HepG2 (cell line): ENCODE results near the gene PDGFD. TPM values are rescaled to one million over a fixed set of nuclear protein-coding genes. Genes with fewer than 3 reads are reported as not detected.
A peak's percentile ranks its signal among the peaks of the same experiment; 100 is the strongest.

ENCODE experiments used
- HMGA1 ChIP-seq: sonication (generic); formaldehyde crosslinking; conservative IDR thresholded peaks from 2 replicates; pipeline ENCODE4 v1.4.0; 2020; ENCODE audit warnings: missing genetic modification reagents
- HNRNPK ChIP-seq: fragments of 200-400 bp; formaldehyde crosslinking; IDR thresholded peaks from 2 replicates; pipeline ENCODE4 v1.6.1; 2018; ENCODE audit warnings: low read length, low read depth, moderate library complexity, mild to moderate bottlenecking; ENCODE audit not compliant: poor library complexity, severe bottlenecking
- IKZF4 ChIP-seq: sonication (generic); formaldehyde crosslinking; IDR thresholded peaks from 2 replicates; pipeline ENCODE4 v1.5.1; 2020; ENCODE audit warnings: borderline replicate concordance, mild to moderate bottlenecking, low read depth, missing genetic modification reagents; ENCODE audit errors: not compliant biosample characterization
- KLF6 ChIP-seq: IDR thresholded peaks from 2 replicates; pipeline ENCODE4 v1.8.0; 2016; ENCODE audit warnings: missing biosample characterization, missing genetic modification reagents
- NCOR1 ChIP-seq: fragments of 200-600 bp; sonication (generic); IDR thresholded peaks from 2 replicates; pipeline ENCODE4 v1.7.0; 2017; ENCODE audit warnings: antibody characterized with exemption, low read length, borderline replicate concordance
- NFYB ChIP-seq: sonication (generic); formaldehyde crosslinking; IDR thresholded peaks from 2 replicates; pipeline ENCODE4 v1.4.0; 2020; ENCODE audit warnings: missing genetic modification reagents
- PITX1 ChIP-seq: sonication (generic); formaldehyde crosslinking; IDR thresholded peaks from 2 replicates; pipeline ENCODE4 v1.5.1; 2020; ENCODE audit warnings: mild to moderate bottlenecking, missing genetic modification reagents
- SOX5 ChIP-seq: IDR thresholded peaks from 2 replicates; pipeline ENCODE4 v1.6.1; 2016; ENCODE audit warnings: borderline replicate concordance
- SP2 ChIP-seq: sonication (generic); formaldehyde crosslinking; IDR thresholded peaks from 2 replicates; pipeline ENCODE4 v1.5.1; 2020; ENCODE audit warnings: mild to moderate bottlenecking, missing genetic modification reagents
- TCF7 ChIP-seq: sonication (generic); IDR thresholded peaks from 2 replicates; pipeline ENCODE4 v1.6.1; 2016; ENCODE audit warnings: antibody characterized with exemption, low read depth
- ZFP1 ChIP-seq: IDR thresholded peaks from 2 replicates; pipeline ENCODE4 v1.6.1; 2016
- ZFY ChIP-seq: sonication (generic); formaldehyde crosslinking; IDR thresholded peaks from 2 replicates; pipeline ENCODE4 v1.4.0; 2020; ENCODE audit warnings: missing genetic modification reagents
- ZKSCAN5 ChIP-seq: sonication (generic); formaldehyde crosslinking; IDR thresholded peaks from 2 replicates; pipeline ENCODE4 v1.5.1; 2020; ENCODE audit warnings: mild to moderate bottlenecking, missing genetic modification reagents
- ZNF256 ChIP-seq: sonication (generic); formaldehyde crosslinking; conservative IDR thresholded peaks from 2 replicates; pipeline ENCODE4 v1.4.0; 2020; ENCODE audit warnings: missing genetic modification reagents
- ZNF260 ChIP-seq: sonication (generic); formaldehyde crosslinking; IDR thresholded peaks from 2 replicates; pipeline ENCODE4 v1.4.0; 2020; ENCODE audit warnings: missing genetic modification reagents, low read depth, mild to moderate bottlenecking, borderline replicate concordance
- ZNF446 ChIP-seq: sonication (generic); formaldehyde crosslinking; IDR thresholded peaks from 2 replicates; pipeline ENCODE4 v1.5.0; 2020; ENCODE audit warnings: mild to moderate bottlenecking, missing genetic modification reagents
- ZNF547 ChIP-seq: sonication (generic); formaldehyde crosslinking; IDR thresholded peaks from 2 replicates; pipeline ENCODE4 v1.5.1; 2020; ENCODE audit warnings: mild to moderate bottlenecking, missing genetic modification reagents
- ZNF850 ChIP-seq: sonication (generic); formaldehyde crosslinking; conservative IDR thresholded peaks from 2 replicates; pipeline ENCODE4 v1.9.0; 2021; ENCODE audit warnings: mild to moderate bottlenecking, missing genetic modification reagents
- polyA plus RNA-seq, 8 experiments: library from polyadenylated mRNA; depleted of rRNA in 3 of 8; stranded (reverse) in 7 of 8; unstranded in 1 of 8; fragments of >200 nt; fragmentation: Illumina TruSeq in 4 of 8; extraction: Trizol in 4 of 8; gene quantifications; 2 replicates each; pipeline versions ENCODE4 v1.2.1 to v1.2.3, GENCODE V29; 2011 to 2016; ENCODE audit warnings: low read depth in 4 of 8, missing spikeins in 1 of 8, mixed read lengths in 1 of 8; ENCODE audit not compliant: insufficient read depth in 1 of 8
- total RNA-seq, 5 experiments: library from RNA; depleted of rRNA; stranded (reverse); fragments of >200 nt; fragmentation: Illumina TruSeq; extraction: Trizol; gene quantifications; 2 replicates each; pipeline ENCODE4 v1.2.3, GENCODE V29; 2016; ENCODE audit warnings: low read depth in 1 of 5
- TF ChIP-seq, protein P1 (sequence below): sonication (generic); formaldehyde crosslinking; IDR thresholded peaks from 2 replicates; pipeline ENCODE4 v1.5.0; 2020; ENCODE audit warnings: mild to moderate bottlenecking, missing genetic modification reagents, borderline replicate concordance
- TF ChIP-seq, protein P2 (sequence below): sonication (generic); formaldehyde crosslinking; IDR thresholded peaks from 2 replicates; pipeline ENCODE4 v1.5.1; 2020; ENCODE audit warnings: missing genetic modification reagents, mild to moderate bottlenecking, borderline replicate concordance
- TF ChIP-seq, protein P3 (sequence below): sonication (generic); formaldehyde crosslinking; IDR thresholded peaks from 2 replicates; pipeline ENCODE4 v1.5.0; 2020; ENCODE audit warnings: mild to moderate bottlenecking, missing genetic modification reagents, borderline replicate concordance

PDGFD gene
- total and polyA plus RNA-seq, 2 of the 13 experiments (the other 11 are each of a cell fraction or from before 2014, with no cell fraction given): 0.09 to 0.29 TPM

DNA sequence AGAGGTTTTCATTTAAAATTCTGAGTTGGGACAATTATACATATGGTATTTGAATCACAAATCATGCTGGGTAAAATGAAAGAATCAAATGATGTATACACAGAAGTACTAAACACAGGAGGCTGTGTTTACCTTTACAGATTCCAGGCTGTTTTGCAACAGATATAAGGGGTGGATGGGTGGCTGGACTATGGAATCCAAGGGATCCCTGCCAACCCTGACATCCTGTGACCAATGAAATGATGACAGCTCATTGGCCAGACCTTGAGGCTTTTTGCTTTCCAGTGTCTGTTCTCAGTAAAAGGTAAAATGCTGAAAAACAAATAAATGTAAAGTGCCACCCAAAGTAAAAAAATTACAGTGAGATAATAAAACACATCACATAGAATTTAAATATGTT lies 130.8 kb downstream of the PDGFD start (continued):
- TF ChIP-seq, protein P1, sequence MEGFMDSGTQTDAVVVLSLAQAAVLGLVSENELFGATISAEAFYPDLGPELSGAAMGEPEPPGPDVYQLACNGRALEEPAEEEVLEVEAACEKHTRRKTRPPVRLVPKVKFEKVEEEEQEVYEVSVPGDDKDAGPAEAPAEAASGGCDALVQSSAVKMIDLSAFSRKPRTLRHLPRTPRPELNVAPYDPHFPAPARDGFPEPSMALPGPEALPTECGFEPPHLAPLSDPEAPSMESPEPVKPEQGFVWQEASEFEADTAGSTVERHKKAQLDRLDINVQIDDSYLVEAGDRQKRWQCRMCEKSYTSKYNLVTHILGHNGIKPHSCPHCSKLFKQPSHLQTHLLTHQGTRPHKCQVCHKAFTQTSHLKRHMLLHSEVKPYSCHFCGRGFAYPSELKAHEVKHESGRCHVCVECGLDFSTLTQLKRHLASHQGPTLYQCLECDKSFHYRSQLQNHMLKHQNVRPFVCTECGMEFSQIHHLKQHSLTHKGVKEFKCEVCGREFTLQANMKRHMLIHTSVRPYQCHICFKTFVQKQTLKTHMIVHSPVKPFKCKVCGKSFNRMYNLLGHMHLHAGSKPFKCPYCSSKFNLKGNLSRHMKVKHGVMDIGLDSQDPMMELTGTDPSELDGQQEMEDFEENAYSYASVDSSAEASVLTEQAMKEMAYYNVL (CRISPR knock-in tag): no peak
- TF ChIP-seq ZNF446 (no peak), ZNF850 (no peak), ZNF260 (CRISPR knock-in tag) (no peak), ZNF547 (CRISPR knock-in tag) (no peak), ZFP1 (CRISPR knock-in tag) (no peak), SP2 (CRISPR knock-in tag) (no peak), SOX5 (CRISPR knock-in tag) (peak; percentile 20; the same call in 1 of the 2 replicates), ZFY (CRISPR knock-in tag) (no peak), TCF7 (no peak), HMGA1 (no peak), ZNF256 (CRISPR knock-in tag) (no peak), NFYB (CRISPR knock-in tag) (no peak), ZKSCAN5 (CRISPR knock-in tag) (no peak), PITX1 (CRISPR knock-in tag) (no peak), IKZF4 (CRISPR knock-in tag) (no peak), HNRNPK (no peak), NCOR1 (no peak), KLF6 (CRISPR knock-in tag) (no peak)
- TF ChIP-seq, protein P2, sequence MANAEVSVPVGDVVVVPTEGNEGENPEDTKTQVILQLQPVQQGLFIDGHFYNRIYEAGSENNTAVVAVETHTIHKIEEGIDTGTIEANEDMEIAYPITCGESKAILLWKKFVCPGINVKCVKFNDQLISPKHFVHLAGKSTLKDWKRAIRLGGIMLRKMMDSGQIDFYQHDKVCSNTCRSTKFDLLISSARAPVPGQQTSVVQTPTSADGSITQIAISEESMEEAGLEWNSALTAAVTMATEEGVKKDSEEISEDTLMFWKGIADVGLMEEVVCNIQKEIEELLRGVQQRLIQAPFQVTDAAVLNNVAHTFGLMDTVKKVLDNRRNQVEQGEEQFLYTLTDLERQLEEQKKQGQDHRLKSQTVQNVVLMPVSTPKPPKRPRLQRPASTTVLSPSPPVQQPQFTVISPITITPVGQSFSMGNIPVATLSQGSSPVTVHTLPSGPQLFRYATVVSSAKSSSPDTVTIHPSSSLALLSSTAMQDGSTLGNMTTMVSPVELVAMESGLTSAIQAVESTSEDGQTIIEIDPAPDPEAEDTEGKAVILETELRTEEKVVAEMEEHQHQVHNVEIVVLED: no peak
- TF ChIP-seq, protein P3, sequence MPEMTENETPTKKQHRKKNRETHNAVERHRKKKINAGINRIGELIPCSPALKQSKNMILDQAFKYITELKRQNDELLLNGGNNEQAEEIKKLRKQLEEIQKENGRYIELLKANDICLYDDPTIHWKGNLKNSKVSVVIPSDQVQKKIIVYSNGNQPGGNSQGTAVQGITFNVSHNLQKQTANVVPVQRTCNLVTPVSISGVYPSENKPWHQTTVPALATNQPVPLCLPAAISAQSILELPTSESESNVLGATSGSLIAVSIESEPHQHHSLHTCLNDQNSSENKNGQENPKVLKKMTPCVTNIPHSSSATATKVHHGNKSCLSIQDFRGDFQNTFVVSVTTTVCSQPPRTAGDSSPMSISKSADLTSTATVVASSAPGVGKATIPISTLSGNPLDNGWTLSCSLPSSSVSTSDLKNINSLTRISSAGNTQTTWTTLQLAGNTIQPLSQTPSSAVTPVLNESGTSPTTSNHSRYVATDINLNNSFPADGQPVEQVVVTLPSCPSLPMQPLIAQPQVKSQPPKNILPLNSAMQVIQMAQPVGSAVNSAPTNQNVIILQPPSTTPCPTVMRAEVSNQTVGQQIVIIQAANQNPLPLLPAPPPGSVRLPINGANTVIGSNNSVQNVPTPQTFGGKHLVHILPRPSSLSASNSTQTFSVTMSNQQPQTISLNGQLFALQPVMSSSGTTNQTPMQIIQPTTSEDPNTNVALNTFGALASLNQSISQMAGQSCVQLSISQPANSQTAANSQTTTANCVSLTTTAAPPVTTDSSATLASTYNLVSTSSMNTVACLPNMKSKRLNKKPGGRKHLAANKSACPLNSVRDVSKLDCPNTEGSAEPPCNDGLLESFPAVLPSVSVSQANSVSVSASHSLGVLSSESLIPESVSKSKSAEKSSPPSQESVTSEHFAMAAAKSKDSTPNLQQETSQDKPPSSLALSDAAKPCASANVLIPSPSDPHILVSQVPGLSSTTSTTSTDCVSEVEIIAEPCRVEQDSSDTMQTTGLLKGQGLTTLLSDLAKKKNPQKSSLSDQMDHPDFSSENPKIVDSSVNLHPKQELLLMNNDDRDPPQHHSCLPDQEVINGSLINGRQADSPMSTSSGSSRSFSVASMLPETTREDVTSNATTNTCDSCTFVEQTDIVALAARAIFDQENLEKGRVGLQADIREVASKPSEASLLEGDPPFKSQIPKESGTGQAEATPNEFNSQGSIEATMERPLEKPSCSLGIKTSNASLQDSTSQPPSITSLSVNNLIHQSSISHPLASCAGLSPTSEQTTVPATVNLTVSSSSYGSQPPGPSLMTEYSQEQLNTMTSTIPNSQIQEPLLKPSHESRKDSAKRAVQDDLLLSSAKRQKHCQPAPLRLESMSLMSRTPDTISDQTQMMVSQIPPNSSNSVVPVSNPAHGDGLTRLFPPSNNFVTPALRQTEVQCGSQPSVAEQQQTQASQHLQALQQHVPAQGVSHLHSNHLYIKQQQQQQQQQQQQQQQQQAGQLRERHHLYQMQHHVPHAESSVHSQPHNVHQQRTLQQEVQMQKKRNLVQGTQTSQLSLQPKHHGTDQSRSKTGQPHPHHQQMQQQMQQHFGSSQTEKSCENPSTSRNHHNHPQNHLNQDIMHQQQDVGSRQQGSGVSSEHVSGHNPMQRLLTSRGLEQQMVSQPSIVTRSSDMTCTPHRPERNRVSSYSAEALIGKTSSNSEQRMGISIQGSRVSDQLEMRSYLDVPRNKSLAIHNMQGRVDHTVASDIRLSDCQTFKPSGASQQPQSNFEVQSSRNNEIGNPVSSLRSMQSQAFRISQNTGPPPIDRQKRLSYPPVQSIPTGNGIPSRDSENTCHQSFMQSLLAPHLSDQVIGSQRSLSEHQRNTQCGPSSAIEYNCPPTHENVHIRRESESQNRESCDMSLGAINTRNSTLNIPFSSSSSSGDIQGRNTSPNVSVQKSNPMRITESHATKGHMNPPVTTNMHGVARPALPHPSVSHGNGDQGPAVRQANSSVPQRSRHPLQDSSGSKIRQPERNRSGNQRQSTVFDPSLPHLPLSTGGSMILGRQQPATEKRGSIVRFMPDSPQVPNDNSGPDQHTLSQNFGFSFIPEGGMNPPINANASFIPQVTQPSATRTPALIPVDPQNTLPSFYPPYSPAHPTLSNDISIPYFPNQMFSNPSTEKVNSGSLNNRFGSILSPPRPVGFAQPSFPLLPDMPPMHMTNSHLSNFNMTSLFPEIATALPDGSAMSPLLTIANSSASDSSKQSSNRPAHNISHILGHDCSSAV (CRISPR knock-in tag): no peak
